Parathyroid adenoma (tissue), 2 donors: ENCODE data around the gene HYCC2.

Source experiments
- H2AFZ ChIP-seq: fragments of 300-600 bp; sonication (generic); one replicate; pipeline ENCODE4 v1.7.0; 2017; ENCODE audit warnings: antibody characterized with exemption, mild to moderate bottlenecking
- H3K27ac ChIP-seq: fragments of 300-600 bp; sonication (generic); one replicate; pipeline ENCODE4 v1.7.0; 2017
- H3K27me3 ChIP-seq: fragments of 300-600 bp; sonication (generic); one replicate; pipeline ENCODE4 v1.7.0; 2017; ENCODE audit warnings: low read length; ENCODE audit not compliant: control insufficient read depth, insufficient read depth
- H3K36me3 ChIP-seq: fragments of 300-600 bp; sonication (generic); one replicate; pipeline ENCODE4 v1.7.0; 2017; ENCODE audit warnings: low read length; ENCODE audit not compliant: control insufficient read depth, insufficient read depth
- H3K4me1 ChIP-seq: fragments of 300-600 bp; sonication (generic); one replicate; pipeline ENCODE4 v1.7.0; 2017; ENCODE audit warnings: control low read depth
- H3K4me2 ChIP-seq: fragments of 300-600 bp; sonication (generic); one replicate; pipeline ENCODE4 v1.7.0; 2017; ENCODE audit warnings: low read length
- H3K4me3 ChIP-seq: fragments of 300-600 bp; sonication (generic); one replicate; pipeline ENCODE4 v1.7.0; 2017; ENCODE audit warnings: low read depth, low read length
- H3K79me2 ChIP-seq: fragments of 300-600 bp; sonication (generic); one replicate; pipeline ENCODE4 v1.7.0; 2017; ENCODE audit warnings: control low read depth
- H3K9ac ChIP-seq: fragments of 300-600 bp; sonication (generic); one replicate; pipeline ENCODE4 v1.7.0; 2017; ENCODE audit warnings: mild to moderate bottlenecking
- H3K9me3 ChIP-seq: fragments of 300-600 bp; sonication (generic); one replicate; pipeline ENCODE4 v1.7.0; 2017; ENCODE audit warnings: low read length; ENCODE audit not compliant: control insufficient read depth
- TF ChIP-seq, protein P1 (sequence below): fragments of 300-600 bp; sonication (generic); IDR thresholded peaks from one replicate; pipeline ENCODE4 v1.7.0; 2017; ENCODE audit warnings: antibody characterized with exemption, mild to moderate bottlenecking
- donor health status: primary hyperparathyroidism.

Gene HYCC2

DNA sequence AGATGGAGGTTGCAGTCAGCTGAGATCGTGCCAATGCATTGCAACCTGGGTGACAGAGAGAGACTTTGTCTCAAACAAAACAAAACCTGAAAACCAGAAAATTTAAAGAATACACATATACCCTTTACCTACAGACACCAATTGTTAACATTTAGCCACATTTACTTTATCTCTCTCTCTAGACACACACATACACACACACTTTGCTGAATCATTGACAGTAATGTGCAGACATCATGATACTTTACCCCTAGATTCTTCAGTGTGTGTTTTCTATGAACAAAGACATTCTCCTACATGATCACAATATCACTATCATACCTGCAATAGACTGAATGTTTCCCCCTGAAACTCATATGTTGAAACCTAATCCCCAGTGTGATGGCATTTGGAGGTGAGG, 34.3 kb upstream of the HYCC2 start:
- Histone ChIP-seq H3K4me2 (no peak overlapping the region), H2AFZ (no peak overlapping the region), H3K27ac (no peak overlapping the region), H3K27me3 (no peaks in the 10 kb centered on the region), H3K36me3 (no peaks in the 10 kb centered on the region), H3K79me2 (no peaks in the 10 kb centered on the region), H3K4me1 (no peaks in the 10 kb centered on the region), H3K4me3 (no peak overlapping the region), H3K9ac (no peak overlapping the region), H3K9me3 (no peaks in the 10 kb centered on the region)
- TF ChIP-seq, protein P1, sequence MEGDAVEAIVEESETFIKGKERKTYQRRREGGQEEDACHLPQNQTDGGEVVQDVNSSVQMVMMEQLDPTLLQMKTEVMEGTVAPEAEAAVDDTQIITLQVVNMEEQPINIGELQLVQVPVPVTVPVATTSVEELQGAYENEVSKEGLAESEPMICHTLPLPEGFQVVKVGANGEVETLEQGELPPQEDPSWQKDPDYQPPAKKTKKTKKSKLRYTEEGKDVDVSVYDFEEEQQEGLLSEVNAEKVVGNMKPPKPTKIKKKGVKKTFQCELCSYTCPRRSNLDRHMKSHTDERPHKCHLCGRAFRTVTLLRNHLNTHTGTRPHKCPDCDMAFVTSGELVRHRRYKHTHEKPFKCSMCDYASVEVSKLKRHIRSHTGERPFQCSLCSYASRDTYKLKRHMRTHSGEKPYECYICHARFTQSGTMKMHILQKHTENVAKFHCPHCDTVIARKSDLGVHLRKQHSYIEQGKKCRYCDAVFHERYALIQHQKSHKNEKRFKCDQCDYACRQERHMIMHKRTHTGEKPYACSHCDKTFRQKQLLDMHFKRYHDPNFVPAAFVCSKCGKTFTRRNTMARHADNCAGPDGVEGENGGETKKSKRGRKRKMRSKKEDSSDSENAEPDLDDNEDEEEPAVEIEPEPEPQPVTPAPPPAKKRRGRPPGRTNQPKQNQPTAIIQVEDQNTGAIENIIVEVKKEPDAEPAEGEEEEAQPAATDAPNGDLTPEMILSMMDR: no peak

DNA sequence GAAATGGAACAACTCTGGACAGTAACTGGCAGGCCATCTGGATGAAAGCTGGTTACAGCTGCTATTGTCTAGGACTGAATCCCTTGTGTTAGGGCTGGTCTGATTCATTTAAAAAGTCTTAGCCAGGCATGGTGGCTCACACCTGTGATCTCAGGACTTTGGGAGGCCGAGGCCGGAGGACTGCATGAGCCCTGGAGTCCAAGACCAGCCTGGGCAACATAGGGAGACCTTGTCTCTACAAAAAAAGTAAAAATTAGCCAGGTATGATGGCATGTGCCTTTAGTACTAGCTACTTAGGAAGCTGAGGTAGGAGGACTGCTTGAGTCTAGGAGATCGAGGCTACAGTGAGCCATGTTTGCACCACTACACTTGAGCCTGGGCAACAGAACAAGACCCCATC, 29.0 kb upstream of the HYCC2 start:
- Histone ChIP-seq H3K27ac (no peak overlapping the region), H3K4me3 (no peak overlapping the region), H2AFZ (no peak overlapping the region), H3K4me2 (no peak overlapping the region), H3K9me3 (no peaks in the 10 kb centered on the region), H3K4me1 (no peaks in the 10 kb centered on the region), H3K9ac (no peak overlapping the region), H3K27me3 (no peaks in the 10 kb centered on the region), H3K36me3 (no peaks in the 10 kb centered on the region), H3K79me2 (no peaks in the 10 kb centered on the region)
- TF ChIP-seq, protein P1: no peak

DNA sequence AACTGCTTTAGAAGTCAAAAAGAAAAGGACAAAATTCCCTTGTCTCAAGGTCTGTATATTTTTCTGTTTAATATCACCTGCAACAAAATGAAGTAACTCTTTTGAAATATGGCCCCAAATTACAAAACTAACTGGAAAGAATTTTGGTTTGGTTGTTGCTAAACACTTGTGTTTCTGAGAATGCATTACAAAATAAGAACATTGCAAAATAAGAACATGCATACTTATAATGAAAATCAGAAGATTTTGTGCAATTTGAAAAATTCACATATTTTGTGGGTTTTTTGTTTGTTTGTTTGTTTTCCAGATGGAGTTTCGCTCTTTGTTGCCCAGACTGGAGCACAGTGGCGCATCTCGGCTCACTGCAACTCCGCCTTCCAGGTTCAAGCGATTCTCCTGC, 22.1 kb upstream of the HYCC2 start:
- TF ChIP-seq, protein P1: no peak
- no peak overlapping the region for H3K27ac ChIP-seq
- no peaks in the 10 kb centered on the region for H3K36me3 ChIP-seq
- H3K27me3 ChIP-seq: no peaks in the 10 kb centered on the region
- no peaks in the 10 kb centered on the region for H3K4me1 ChIP-seq
- no peak overlapping the region for H2AFZ ChIP-seq
- H3K9ac ChIP-seq: no peak overlapping the region
- no peak overlapping the region for H3K4me2 ChIP-seq
- no peak overlapping the region for H3K4me3 ChIP-seq
- H3K79me2 ChIP-seq: no peaks in the 10 kb centered on the region
- H3K9me3 ChIP-seq: no peaks in the 10 kb centered on the region

DNA sequence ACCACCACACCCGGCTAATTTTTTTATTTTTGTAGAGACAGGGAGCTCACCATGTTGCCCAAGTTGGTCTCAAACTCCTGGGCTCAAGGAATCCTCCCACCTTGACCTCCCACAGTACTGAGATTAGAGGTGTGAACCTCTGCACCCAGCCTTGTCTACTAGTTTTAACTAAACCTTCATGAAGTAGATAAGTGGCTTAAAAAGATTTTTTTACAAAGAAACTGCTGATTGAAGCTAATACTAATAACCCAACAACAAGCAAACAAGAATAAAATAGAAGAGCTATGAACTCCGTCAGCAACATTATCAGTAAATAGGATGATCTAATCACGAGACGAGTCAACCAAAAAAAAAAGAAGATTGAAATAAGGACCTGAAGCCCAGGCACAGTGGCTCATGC, 19.1 kb upstream of the HYCC2 start:
- Histone ChIP-seq H3K27me3 (no peaks in the 10 kb centered on the region), H3K4me1 (no peaks in the 10 kb centered on the region), H3K9me3 (no peaks in the 10 kb centered on the region), H3K36me3 (no peaks in the 10 kb centered on the region), H3K27ac (no peak overlapping the region), H3K79me2 (no peaks in the 10 kb centered on the region), H3K4me3 (no peak overlapping the region), H3K4me2 (no peak overlapping the region), H2AFZ (no peak overlapping the region), H3K9ac (no peak overlapping the region)
- TF ChIP-seq, protein P1: no peak

DNA sequence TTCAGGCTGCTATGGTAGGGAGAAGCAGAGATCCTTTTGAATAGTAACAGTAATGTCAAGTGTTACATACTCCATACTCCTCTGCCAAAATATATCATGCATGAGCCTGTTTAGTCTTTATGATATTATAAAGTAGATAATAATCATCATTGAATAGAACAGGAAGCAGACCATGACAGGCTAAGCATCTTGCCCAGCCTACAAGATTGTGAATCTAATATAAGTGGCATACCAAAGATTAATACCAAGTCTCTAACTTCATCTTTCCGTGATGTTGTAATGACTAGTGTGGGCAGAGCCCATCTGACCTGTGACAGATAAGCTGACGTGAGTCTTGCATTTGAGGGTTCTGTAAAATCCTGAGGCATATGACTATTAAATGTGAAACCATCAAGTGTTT, 13.4 kb upstream of the HYCC2 start:
- TF ChIP-seq, protein P1: no peak
- no peaks in the 10 kb centered on the region for H3K36me3 ChIP-seq

More for the DNA sequence above, 13.4 kb upstream of the HYCC2 start:
- no peak overlapping the region for H3K4me2 ChIP-seq
- no peak overlapping the region for H3K4me3 ChIP-seq
- no peak overlapping the region for H3K9ac ChIP-seq
- H3K9me3 ChIP-seq: no peaks in the 10 kb centered on the region
- H3K27ac ChIP-seq: no peak overlapping the region
- peaks cover 8% of the 10 kb centered on the region for H3K79me2 ChIP-seq
- H3K4me1 ChIP-seq: no peaks in the 10 kb centered on the region
- no peaks in the 10 kb centered on the region for H3K27me3 ChIP-seq
- no peak overlapping the region for H2AFZ ChIP-seq
